Measurements from ENCODE around the gene NPEPL1. TPM values are rescaled to one million over a fixed set of nuclear protein-coding genes. Genes with fewer than 3 reads are reported as not detected.

Gene NPEPL1
- total RNA-seq, 1 donor from 2014 or later = 23.3 TPM

DNA sequence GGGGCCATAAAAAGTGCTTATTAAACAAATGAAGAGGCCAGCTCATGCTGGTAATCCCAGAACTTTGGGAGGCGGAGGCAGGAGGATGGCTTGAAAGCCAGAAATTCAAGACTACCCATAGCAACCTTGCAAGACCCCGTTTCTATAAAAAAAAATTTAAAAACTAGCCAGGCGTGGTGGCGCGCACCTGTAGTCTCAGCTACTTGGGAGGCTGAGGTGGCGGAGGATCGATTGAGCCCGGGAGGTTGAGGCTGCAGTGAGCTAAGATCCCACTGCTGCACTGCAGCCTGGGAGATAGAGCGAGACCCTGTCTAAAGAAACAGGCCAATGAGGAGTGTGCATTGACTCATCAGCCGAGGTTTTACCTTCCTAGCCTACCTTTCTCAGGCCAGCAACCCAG is 15.2 kb downstream of the NPEPL1 start:
- intact Hi-C loops (cut with DNase I) = no loop called here
- ATAC-seq (no peak), DNase-seq (ENCODE audit: missing footprints) (peak; percentile 43)

DNA sequence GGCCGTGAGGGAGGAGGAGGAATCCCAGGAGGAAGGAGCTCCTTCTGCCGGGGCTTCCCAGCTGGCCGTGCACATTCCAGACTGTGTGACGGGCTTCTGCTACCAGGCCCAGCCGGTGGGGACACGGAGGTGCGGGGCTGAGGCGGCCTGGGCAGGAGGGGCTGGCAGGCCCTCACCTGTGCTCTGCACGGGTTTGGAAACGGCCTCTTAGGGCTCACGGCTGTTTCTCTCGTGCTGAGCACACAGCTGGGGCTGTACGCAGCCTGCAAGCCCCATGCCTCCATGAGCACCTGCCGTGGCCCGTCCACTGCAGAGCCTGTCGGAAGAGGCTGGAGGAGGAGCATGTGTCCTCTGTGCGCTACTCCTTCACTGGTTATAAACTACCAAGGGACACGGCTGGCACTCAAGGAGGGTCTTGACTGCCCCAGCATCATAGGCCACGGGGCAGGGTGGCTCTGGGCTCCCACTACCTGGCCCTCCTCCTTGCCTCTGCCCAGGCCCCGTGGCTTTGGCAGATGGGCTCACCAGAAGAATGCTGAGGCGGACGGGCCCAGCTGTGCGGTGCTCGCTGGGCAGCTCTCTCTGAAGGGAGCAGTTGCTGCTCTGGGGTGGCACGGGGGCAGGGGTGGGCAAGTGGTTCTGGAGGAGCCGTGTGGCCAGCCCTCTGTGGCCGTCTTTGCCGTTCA is 15.8 kb downstream of the NPEPL1 start:
- ATAC-seq (no peak), DNase-seq (ENCODE audit: missing footprints) (peak; percentile 34)
- intact Hi-C loops (cut with DNase I) = no loop called here

DNA sequence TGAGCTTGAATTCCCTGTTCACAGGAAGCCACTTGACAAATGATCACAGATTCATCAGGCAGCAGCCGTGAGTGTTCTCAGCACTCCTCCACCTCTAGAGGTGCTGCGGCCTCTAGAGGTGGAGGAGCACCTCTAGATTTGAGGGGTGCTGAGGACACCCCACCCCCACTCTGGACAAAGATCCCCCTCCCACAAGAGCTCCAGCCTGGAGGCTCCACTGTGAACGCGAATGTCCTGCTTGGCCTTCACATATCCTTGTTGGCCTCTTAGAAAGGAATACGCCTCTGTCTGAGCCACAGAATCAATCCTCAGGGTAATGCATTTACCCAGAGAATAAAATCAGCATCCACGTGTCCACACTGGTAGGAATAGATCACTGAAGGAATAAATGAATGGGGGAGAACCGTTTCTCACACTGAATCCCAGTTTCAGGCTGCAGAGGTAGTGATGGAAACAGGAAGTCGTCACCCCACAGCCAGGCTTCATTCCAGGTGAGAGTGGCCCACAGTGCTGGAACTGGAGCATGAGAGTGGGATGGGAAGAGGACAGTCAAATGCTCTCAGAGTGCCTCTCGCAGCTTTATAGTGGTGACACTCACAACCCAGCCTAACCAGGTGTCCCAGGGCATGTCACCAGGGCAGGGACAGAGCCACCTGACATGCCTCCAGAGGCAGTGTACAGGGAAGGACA is 16.6 kb downstream of the NPEPL1 start:
- no peak for ATAC-seq
- intact Hi-C loops (cut with DNase I) = no loop called here
- DNase-seq (ENCODE audit: missing footprints) = no peak

DNA sequence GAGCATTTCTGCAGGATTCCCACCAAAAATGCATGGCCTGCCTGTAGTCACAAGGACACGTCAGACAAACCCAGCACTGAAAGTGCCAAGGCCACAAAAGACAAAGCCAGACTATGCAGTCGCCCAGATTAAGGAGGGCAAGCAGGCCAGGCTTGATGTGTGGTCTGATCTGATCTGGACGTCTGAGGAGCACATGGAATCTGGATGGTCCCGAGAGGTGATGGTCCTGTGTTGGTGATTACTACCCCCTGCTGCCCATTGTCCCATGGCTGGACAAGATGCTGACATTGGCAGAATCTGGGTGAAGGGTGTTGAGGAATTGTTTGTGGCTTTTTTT is 17.1 kb downstream of the NPEPL1 start:
- intact Hi-C loops (cut with DNase I) = no loop called here
- ATAC-seq (no peak), DNase-seq (ENCODE audit: missing footprints) (no peak)

DNA sequence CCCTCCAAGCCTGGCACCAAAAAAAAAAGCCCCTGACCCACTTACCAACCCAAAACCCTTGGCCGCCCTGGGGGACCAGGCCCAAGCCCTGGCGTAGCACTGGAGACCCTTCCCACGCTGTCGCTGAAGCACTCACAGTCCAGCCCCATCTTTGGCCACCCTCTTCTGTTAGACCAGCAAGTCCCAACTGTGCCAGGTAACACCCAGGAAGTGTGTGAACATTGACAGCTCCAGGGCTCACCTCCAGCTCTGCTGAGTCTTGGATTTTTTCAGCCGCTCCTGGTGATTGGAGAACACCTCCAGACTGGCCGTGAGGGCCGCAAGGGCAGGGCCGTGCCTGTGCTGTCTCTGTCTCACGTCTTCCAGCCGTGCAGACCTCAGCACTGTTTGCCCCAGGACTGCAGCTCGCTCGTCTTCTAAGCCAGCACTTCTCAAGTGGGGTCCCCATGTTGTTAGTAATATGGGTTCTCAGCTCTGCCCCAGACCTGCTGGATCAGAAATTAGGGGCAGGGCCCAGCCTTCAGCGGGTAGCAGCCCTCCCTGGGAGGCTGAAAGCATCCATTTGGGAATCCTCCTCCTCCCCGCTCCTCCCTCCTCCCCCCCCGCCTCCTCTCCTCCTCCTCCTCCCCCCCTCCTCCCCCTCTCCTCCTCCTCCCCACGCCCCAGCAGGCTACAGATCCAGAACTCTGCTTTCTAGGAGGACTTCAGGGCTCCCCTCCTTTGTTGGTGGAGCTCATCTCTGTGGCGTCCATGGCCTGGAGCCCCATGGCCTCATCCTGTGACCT is 18.1 kb downstream of the NPEPL1 start:
- peak; percentile 52 for DNase-seq (ENCODE audit: missing footprints)
- ATAC-seq = no peak
- intact Hi-C loops (cut with DNase I) = no loop called here

DNA sequence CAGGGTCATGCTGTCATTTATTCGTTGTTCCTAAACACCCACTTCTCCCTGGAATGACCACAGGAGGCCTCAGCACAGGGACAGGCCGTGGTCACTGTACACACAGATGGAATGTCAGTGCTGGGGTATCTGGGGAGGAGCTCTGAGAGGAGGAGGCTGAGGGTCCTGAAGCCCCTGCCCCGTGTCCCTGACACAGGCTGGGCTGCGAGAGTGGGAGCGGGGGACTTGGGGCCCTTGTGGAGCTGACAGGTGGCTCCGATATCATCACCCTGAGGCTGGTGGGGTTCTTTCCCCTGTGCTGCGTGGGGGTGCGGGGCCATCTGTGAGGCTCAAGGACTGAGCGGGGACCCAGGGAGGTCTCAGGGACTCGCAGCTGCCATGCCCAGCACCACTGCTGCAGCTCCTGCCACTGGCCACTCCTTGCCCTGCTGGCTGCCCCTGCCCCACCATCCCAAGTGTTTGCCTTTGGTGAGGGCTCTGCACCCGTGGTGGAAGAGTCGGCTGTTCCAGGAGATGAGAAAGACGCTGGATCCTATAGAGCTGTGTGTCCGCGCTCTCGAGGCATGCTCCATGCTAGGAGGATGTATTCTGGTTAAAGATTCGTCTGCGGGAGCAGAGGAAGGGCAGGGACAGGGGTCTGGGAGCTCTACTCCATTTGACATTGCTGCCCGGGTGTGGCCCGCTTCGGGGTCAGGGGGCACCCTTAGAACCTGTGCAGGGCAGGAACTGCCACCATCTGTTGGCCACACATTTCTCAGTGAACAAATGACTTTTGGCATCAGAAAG is 18.9 kb downstream of the NPEPL1 start:
- intact Hi-C loops (cut with DNase I) = no loop called here
- ATAC-seq = no peak
- peak; percentile 67 for DNase-seq (ENCODE audit: missing footprints)

DNA sequence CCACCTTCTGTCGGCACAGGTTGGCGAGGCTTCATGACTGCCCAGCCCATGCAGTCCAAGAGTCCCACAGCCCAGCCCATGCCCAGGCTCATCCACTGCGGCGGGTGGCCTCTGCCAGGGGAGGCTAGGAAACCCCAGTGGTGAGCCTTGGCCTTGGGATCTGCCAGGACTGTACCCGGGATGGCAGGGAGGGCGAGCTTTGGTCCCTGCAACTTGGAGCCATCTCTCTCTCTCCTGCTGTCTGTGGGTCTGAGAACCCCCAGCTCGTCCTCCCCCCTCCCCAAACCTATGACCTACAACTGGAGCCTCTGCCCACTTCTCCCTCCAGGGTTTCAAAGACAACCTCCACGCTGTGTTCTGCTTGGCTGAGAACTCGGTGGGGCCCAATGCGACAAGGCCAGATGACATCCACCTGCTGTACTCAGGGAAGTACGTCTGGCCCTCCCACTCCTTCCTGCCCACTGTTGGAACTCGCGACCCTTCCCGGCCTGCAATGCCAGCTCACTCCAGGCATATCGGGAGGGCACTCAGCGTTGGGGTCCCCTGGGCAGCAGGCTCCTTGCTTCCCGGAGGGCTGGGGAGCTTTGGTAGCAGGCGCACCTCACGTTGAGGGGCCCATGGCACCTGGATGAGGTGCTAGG is 19.7 kb downstream of the NPEPL1 start:
- intact Hi-C loops (cut with DNase I) = no loop called here
- ATAC-seq = no peak
- DNase-seq (ENCODE audit: missing footprints) = peak; percentile 26

DNA sequence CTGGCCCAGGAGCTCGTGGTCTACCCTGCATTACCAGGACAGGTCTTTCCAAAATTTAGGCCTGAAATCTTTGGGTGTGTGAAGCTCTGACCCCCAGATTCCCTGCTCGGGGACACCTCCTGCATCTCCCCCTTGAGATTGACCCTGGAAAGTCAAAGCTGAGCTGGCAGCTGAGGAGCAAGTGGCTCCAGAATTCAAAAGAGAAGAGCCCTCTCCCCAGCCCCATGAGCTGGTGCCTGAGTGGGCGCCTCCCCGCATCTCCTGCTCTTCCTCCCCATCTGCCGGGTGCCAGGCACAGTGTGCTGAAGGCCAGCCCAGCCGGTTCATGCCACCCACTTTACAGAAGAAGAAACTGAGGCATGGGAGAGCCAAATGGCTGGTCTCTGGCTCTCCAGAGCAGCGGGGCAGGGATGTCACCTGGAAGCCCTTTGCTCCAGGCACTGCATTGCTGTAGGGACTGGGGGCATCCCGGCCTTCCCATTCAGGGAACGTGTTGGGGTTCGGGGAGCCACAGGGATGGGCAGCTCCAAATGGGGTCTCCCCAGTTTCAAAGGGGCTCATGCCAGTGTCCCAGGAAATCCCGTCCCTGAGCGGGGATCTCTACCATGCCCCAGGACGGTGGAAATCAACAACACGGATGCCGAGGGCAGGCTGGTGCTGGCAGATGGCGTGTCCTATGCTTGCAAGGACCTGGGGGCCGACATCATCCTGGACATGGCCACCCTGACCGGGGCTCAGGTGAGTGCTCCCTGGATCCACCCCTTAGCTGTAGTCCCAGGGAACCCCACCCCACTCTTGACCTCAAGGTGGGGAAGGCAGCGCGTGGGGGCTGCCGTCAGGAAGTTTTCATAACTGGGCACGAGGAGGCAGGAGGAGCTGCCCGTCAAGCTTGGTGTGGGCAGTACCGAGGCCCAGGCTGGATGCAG is 20.5 kb downstream of the NPEPL1 start:
- intact Hi-C loops (cut with DNase I) = no loop called here

DNA sequence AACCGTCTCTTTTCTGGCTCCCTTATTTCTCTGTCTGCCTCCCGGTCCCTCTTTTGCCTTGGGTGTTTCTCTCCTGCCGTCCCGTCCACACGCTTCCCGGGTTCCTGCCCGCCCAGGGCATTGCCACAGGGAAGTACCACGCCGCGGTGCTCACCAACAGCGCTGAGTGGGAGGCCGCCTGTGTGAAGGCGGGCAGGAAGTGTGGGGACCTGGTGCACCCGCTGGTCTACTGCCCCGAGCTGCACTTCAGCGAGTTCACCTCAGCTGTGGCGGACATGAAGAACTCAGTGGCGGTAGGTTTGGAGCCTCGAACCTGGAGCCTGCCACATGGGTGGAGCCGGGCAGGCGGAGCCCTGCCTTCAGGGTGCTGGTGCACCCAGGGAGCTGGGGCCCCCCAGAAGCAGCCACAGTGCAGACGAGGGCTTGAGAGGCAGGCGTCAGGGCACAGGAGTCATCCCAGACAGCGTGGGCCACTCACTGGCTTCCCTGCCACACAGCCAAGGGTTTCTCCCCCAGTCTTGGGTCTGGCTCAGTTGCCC is 21.3 kb downstream of the NPEPL1 start:
- intact Hi-C loops (cut with DNase I) = no loop called here
- ATAC-seq (no peak), DNase-seq (ENCODE audit: missing footprints) (peak; percentile 37)

More for the DNA sequence above, 20.5 kb downstream of the NPEPL1 start:
- DNase-seq (ENCODE audit: missing footprints) (peak; percentile 27), ATAC-seq (no peak)

DNA sequence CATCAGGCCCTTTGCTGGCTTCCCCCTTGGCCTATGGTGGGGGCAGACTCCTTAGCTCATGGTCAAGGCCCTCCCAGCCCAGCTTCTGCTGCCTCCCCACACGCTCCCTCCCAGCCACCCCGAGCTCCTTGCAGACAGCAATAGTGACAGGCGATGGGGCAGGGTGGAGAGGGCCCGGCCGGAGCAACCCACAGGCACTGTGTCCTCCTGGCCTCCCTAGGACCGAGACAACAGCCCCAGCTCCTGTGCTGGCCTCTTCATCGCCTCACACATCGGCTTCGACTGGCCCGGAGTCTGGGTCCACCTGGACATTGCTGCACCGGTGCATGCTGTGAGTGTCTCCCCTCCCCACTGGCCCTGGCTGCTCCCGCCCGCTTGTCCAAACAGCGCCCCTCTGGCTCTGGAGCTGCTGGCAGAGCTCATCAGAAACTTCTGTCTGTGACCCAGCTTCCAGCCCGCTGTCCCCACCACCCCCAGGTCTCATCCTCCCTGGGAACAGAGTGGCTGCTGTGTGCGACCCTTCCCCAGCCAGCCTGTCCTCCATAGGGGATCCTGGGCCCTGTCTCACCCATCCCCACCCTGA is 21.8 kb downstream of the NPEPL1 start:
- ATAC-seq (no peak), DNase-seq (ENCODE audit: missing footprints) (peak; percentile 56)
- intact Hi-C loops (cut with DNase I) = no loop called here

DNA sequence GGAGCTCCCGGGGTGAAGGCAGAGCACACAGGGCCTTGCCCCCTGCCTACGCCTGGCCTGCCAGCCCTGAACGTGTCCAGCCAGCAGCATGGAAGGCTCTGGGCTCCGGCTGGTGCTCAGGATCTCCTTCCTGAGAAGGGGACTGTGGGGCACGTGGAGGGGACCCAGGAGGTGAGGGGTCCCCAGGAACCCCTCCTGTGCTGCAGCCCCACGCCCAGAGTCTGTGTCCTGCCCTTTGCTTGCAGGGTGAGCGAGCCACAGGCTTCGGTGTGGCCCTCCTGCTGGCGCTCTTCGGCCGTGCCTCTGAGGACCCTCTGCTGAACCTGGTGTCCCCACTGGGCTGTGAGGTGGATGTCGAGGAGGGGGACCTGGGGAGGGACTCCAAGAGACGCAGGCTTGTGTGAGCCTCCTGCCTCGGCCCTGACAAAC is 22.3 kb downstream of the NPEPL1 start:
- ATAC-seq = no peak
- intact Hi-C loops (cut with DNase I) = no loop called here
- no peak for DNase-seq (ENCODE audit: missing footprints)

DNA sequence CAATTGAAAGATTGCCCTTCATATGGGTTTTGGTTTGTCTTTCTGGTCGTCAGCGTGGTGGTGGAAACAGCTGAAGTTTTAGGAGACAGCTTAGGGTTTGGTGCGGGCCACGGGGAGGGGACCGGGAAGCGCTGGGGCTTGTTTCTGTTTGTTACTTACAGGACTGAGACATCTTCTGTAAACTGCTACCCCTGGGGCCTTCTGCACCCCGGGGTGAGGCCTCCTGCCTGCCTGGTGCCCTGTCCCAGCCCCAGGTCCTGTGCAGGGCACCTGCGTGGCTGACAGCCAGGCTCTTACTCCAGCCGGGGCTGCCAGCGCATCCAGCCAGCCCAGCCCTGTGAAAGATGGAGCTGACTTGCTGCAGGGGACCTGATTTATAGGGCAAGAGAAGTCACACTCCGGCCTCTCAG is 22.8 kb downstream of the NPEPL1 start:
- DNase-seq (ENCODE audit: missing footprints) = no peak
- intact Hi-C loops (cut with DNase I) = no loop called here
- ATAC-seq = no peak

DNA sequence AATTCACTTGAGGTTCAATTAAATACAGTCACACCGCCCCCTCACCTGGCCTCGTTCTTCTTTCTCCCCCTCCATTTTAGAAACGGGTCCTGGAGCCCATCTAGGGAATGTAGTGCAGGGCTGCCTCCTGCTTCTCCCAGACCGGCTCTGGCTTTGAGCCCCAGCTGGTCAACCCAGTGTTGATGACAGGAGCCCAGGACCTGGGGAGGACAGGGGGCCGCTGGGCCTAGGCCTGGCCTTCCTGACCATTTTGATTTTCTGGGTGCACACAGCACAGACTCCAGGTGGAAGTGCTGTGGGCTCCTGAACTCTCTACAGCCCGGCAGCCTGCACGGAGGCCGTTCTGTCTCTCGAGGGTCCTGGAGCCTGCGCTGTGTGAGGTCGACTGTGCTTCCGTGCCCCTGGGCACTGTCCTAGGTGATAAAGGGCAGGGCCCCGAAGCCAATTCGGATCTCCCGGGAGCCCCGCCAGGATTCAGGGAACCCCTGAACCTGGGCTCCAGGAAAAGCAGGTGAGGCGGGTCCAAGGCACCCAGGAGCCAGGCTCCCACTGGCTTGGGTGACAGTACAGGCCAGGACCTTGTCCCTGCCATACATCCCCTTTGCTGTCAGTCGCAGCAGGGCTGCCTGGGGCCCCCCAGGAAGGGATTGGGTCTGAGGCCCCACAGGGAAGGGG is 23.3 kb downstream of the NPEPL1 start:
- DNase-seq (ENCODE audit: missing footprints) (no peak), ATAC-seq (no peak)
- intact Hi-C loops (cut with DNase I) = no loop called here

DNA sequence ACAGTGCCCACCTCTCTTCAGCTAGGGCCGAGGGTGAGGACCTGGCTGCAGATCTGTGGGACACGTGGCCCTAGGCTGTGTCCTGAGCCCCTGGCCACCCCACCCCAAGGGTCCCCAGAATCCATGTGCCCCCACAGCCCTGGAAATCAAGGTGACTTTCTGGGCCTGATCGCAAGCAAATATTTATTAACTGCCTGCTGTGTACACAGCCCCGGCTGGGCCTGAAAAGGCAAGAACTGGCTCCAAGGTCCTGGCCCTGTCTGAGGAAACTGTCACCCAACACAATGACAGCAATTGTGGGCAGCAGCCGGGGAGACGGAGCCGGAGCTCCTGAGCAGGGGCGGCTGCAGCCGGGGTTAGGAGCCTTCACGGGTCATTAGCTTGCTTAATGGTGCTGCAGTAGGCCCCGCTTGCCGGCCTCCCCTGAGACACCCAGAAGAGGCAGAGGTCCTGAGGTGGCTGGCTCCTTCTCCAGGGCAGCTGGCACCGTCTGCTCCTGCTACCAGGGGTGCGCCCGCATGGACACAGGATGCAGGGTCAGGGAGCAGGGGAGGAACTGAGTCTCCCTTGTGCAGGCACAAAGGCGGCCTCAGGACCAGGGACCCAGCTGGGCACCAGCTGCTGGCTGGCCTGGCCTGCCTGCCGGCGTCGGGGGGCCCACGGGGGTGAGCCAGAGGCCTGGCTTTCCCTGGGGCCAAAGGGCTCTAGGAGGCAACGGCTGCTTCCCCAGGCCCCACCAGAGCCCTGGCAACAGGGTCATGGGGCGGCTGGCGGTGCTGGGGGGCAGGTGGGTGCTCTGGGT is 24.1 kb downstream of the NPEPL1 start:
- DNase-seq (ENCODE audit: missing footprints) = no peak
- intact Hi-C loops (cut with DNase I) = no loop called here
- peak; percentile 2 for ATAC-seq

DNA sequence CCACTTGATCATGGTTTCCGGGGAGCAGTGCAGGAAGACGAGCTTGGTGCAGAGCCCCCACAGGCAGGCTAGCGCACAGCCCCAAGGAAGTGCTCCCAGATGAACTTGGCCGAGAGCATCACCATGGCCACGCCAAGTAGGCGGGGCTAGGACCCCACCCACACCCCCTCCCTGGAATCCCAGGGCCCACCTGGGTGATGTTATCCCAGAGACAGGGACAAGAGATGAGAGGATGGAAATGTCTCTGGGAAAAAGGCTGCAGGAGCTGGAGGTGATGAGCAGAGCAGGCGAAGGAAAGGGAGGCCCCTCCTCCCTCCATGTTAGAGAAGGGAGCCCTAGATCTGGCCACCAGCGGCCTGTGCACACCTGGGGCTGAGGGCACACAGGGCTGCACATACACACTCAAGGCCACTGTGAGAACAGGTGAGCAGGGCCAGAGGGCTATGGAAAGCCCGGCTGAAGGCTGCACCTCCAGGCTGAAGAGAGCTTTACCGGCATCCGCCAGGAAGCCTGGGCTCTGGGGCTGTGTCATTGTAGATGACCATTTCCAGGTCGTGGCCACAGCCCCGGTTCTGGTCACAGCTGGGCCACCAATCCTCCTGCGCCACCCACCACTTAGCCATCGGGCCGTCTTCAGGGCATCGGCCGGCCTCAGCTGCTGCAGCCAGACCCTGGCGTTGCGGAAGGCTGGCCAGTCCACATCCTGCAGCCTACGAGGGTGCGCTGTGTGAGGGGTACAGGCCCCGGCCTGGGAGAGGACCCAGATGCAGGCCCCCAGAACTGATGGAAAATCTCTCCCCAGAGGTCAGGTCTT is 24.9 kb downstream of the NPEPL1 start:
- ATAC-seq (peak; percentile 2), DNase-seq (ENCODE audit: missing footprints) (no peak)
- intact Hi-C loops (cut with DNase I) = no loop called here
